ENCODE results near the gene PARP14.

The PARP14 gene

DNA sequence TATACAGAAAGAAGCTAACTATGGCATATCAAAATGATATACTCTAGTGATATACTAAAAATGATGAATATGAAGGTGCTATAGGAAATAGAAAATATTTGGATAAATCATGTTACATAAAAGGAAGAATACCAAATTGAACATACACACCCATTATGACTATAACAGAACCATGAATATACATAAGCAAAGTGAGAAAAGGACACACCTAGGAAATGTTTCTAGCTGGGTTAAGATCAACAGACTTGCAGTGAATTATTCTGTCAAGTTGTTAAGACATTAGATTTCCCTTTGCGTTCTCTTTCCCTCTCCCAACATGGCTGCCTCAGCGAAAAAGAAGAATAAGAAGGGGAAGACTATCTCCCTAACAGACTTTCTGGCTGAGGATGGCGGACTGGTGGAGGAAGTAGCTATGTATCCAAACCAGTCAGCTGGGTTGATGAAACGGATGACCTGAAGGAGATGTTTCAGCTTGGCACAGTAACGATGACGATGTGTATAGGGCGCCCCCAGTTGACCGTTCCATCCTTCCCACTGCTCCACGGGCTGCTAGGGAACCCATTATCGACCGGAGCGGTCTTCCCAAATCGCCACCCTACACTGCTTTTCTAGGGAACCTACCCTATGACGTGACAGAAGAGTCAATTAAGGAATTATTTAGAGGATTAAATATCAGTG lies 20.2 kb upstream of the PARP14 start:
- DNase-seq (ENCODE audit: extremely low read depth, low read depth) = no peak
- H3K4me3 ChIP-seq (replicated peaks; ENCODE audit: low read depth, low read length) = no peak overlapping the region
- TF ChIP-seq, protein P1, sequence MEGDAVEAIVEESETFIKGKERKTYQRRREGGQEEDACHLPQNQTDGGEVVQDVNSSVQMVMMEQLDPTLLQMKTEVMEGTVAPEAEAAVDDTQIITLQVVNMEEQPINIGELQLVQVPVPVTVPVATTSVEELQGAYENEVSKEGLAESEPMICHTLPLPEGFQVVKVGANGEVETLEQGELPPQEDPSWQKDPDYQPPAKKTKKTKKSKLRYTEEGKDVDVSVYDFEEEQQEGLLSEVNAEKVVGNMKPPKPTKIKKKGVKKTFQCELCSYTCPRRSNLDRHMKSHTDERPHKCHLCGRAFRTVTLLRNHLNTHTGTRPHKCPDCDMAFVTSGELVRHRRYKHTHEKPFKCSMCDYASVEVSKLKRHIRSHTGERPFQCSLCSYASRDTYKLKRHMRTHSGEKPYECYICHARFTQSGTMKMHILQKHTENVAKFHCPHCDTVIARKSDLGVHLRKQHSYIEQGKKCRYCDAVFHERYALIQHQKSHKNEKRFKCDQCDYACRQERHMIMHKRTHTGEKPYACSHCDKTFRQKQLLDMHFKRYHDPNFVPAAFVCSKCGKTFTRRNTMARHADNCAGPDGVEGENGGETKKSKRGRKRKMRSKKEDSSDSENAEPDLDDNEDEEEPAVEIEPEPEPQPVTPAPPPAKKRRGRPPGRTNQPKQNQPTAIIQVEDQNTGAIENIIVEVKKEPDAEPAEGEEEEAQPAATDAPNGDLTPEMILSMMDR (IDR thresholded peaks at IDR 0.05; ENCODE audit: low read depth, low read length, missing control alignments) = no peak

GRCh38 chr3:122661633-122662032 lies 19.0 kb upstream of the PARP14 start:
- H3K4me3 ChIP-seq (replicated peaks; ENCODE audit: low read depth, low read length) = no peak overlapping the region
- no peak for DNase-seq (ENCODE audit: extremely low read depth, low read depth)
- TF ChIP-seq, protein P1 (IDR thresholded peaks at IDR 0.05; ENCODE audit: low read depth, low read length, missing control alignments) = no peak

DNA sequence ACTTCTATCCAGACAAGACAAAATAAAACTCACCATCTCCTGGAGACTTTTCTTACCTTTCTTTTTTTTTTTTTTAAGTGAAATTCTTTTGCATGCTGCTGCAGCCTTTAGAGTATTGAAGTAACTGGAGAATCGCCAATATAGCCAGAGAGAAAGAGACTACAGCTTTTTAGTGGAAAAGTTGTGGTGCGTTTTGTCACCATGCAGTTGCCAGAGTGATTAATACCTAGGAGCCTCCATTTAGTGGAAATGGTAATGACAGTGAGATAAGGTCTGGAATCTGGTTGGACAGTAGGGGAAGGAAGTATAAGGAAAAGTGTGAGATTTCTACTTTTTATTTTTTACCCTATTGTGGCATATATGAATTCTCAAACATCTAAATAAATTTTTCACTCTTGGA lies 18.1 kb upstream of the PARP14 start:
- TF ChIP-seq, protein P1 (IDR thresholded peaks at IDR 0.05; ENCODE audit: low read depth, low read length, missing control alignments) = no peak

DNA sequence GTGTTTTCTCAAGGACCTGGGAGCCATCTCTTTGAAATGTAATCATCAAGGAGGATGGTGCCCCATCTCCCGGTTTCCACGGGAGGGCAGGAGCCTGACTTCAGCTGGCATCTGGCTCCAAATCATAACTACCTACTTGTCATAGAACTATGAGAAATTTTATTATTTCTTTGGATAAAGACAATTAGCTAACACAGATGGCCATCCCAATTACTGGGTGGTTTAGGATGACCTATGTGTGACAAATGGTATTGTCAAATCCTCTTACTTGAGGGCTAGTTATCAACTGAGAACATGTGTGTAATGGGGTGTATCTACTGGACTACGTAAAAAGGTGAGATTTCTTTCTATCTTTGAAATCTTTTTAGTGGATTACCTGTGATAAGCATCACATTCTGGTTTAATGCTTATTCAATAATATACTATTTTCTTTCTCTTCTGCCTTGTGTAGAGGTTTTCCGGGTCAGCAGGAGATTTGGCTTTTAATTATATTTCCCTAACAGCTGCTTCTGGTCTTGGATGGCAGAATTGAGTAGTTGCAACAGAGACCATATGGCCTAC lies 15.3 kb upstream of the PARP14 start:
- DNase-seq (ENCODE audit: extremely low read depth, low read depth) = no peak
- TF ChIP-seq, protein P1 (IDR thresholded peaks at IDR 0.05; ENCODE audit: low read depth, low read length, missing control alignments) = no peak
- no peak overlapping the region for H3K4me3 ChIP-seq (replicated peaks; ENCODE audit: low read depth, low read length)

More for the DNA sequence above, 18.1 kb upstream of the PARP14 start:
- DNase-seq (ENCODE audit: extremely low read depth, low read depth) = no peak
- no peak overlapping the region for H3K4me3 ChIP-seq (replicated peaks; ENCODE audit: low read depth, low read length)

DNA sequence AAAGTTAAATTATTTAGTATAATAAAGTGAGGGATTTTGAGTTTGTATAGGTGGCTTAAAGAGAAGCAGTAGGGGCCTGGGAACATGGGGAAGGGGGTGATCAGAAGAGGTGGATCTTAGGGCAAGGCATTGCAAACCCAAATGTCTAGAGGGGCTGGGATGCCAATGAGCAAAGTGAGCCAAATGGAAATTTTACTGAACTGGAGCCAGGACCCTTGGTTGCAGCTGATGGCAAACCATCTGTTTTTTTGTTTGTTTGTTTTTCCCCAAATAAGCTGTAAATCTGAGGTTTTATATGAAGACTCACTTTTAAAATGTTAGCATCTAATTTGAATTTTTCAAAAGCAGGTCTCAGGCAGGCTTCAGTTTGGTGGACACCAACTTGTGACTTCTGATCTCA lies 14.8 kb upstream of the PARP14 start:
- no peak for DNase-seq (ENCODE audit: extremely low read depth, low read depth)
- H3K4me3 ChIP-seq (replicated peaks; ENCODE audit: low read depth, low read length) = no peak overlapping the region
- TF ChIP-seq, protein P1 (IDR thresholded peaks at IDR 0.05; ENCODE audit: low read depth, low read length, missing control alignments) = no peak

DNA sequence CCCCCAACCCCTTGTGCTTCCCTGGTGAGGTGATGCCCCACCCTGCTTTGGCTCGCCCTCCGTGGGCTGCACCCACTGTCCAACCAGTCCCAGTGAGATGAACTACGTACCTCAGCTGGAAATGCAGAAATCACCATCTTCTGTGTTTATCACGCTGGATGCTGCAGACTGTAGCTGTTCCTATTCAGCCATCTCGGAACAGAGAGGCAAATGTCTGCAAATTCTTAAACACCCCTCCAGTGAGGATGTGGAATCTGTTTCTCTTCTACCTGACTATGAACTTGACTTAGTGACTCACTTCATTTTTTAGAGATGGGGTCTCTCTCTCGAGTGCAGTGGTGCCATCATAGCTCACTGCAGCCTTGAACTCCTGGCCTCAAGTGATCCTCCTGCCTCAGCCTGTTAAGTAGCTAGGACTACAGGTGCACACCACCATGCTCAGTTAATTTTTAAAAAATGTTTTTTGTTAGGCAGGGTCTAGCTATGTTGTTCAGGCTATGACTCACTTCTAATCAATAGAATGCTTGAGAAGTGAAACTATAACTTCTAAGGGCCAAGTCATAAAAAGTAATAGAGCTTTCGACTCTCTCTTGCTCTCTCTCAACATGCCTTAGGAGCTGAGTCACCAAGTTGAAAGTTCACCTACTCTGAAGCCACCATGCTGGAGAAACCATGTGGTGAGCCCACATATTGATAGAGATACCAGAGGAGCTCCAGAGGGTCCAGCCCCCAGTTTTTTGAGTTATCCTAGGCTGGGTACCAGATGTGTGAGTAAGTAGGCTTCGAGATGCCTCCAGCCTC lies 11.5 kb upstream of the PARP14 start:
- no peak overlapping the region for H3K4me3 ChIP-seq (replicated peaks; ENCODE audit: low read depth, low read length)
- DNase-seq (ENCODE audit: extremely low read depth, low read depth) = peak; percentile 68
- TF ChIP-seq, protein P1 (IDR thresholded peaks at IDR 0.05; ENCODE audit: low read depth, low read length, missing control alignments) = no peak
